Limb (tissue), 2 donors: ENCODE data around the gene ARMC9.

Source experiments
- DNase-seq, 2 donors: peaks; one replicate each; pipeline ENCODE4 v3.0.0-alpha.2; 2016; ENCODE audit errors: extremely low spot score in 2 of 2

ARMC9 gene

DNA sequence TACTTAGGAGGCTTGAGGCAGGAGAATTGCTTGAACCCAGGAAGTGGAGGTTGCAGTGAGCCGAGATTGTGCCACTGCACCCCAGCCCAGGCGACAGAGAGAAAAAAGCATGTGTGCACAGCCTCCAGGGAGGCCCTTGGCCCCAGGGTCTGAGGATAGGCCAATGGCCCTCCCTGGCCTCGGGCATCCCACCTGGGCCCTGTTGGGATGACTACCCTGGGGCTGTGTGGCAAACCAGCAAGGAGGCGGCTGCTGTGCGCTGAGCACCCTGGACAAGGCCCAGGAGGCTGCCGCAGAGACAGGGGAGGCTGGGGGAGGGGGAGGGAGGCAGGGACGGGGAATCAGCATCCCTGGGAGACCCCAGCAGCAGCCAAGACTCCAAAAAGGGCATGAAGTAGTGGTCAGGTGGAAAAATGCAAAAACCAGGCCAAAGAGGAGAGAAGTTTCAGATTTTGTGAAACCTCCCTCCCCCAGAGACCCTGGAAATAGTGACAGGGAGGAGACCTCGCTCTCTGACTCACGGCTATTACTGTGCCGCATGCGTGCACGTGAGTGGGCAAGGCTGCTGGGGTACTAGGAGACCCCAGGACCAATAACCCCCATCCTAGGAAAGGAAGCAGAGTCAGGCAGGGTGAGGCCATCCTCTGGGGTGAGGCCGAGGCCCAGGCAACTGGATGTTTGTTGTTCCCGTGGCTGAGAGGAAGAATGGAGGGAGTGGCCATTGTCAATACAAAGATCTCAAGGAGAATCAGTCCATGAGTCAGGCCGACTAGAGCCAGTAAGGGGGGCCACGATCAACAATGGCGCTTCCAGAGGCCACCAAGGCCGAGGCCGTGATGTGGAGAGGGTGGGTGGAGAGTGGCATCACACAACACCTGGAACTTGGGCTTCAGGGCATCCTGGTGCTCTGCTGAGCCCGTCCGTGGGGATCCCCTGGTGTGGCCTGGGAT, 181.1 kb downstream of the ARMC9 start:
- DNase-seq: no peak

DNA sequence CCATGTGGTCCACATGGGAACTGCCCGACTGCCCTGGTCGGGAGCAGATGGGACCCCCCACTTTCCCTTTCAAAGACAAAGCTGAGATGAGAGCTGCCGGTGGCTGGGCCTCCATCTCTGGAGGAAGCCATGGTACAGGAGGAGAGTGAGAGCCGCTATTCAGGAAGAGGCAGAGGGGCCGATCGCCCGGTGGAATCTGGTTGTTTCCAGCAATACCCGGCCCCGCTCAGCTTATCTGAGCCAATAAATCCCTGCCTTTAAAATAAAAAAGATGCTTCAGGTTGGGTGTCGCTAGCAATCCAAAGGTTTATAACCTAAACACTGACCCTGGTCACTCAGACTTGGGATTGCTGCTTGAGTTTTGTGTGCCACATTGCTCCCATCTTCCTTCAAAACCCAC, 181.9 kb downstream of the ARMC9 start:
- DNase-seq: no peak

DNA sequence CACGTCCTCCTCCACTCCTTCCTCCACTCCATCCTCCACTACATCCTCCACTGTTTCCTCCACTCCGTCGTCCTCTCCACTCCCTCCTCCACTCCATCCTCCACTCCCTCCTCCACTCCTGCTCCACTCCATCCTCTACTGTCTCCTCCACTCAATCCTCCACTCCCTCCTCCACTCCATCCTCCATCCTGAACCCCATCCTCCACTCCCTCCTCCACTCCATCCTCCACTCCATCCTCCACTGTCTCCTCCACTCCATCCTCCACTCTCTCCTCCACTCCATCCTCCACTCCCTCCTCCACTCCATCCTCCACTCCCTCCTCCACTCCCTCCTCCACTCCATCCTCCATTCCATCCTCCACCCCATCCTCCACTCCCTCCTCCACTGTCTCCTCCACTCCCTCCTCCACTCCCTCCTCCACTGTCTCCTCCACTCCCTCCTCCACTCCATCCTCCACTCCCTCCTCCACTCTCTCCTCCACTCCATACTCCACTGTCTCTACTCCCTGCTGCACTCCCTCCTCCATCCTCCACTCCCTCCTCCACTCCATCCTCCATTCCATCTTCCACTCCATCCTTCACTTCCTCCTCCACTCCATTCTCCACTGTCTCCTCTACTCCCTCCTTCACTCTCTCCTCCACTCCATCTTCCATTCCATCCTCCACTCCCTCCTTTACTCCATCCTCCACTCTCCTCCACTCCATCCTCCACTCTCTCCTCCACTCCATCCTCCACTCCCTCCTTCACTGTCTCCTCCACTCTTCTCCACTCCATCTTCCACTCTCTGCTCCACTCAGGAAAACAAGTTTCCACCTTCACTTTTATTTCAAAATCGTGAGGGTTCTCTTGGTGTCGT, 182.8 kb downstream of the ARMC9 start:
- DNase-seq: no peak

DNA sequence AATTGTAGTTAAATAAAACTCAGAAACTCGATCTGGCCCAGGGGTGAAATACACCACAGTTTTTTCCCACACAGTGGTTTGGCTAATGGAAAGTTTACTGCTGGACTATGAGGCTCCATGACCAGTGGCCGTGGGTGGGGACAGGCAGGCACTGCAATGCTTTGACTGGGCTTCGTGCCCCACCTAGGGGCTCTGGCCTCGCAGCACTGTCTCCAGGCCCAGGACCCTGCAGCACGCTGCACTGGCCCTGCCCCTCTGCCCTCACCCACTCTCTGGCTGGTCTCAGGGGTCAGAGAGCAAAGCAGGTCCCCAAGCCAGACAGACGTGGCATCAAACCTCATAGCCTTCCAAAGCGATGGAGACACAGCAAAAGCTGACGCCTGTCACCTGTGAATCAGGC, 183.7 kb downstream of the ARMC9 start:
- no peak for DNase-seq

DNA sequence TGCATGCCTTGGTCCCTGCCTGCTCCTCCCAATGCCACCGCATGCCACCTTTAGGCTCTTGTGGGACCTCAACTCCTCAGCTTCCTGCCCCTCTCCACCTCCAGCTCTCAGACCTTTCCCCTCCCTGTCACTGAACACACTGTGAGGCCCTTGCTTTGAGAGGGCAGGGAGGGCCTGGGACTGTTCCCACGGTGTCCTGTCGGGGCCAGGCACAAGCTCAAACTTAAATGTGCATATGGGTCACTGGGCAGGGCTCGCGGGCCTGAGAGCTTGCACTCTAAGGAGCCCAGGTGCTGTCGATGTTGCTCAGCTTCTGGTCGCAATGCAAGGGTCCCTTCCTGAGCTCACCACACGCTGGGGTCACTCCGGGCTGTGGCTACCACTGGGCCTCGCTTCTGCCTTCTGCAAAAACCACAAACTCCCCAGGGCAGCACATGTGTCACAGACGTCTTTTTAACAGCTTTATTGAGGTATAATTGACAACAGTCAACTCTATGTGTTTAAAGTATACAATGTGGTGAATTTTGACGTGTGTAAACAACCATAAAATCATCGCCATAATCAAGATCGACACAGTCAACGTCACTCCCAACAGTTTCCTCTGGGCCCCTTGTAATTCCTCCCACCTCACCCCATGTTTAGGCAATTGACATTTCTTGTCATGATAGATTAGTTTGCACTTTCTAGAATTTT, 185.1 kb downstream of the ARMC9 start:
- no peak for DNase-seq

DNA sequence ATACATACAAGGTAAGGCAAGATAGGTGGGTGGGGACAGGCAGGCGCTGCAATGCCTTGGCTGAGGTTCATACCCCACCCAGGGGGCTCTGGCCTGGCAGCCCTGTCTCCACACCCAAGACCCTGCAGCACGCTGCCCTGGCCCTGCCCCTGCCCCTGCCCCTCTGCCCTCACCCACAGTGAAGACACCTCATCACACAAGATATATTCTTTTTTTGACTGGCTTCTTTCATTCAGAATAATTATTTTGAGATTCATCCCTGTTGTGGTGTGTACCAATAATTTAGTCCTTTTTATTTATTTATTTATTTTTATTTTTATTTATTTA, 185.6 kb downstream of the ARMC9 start:
- DNase-seq: no peak

DNA sequence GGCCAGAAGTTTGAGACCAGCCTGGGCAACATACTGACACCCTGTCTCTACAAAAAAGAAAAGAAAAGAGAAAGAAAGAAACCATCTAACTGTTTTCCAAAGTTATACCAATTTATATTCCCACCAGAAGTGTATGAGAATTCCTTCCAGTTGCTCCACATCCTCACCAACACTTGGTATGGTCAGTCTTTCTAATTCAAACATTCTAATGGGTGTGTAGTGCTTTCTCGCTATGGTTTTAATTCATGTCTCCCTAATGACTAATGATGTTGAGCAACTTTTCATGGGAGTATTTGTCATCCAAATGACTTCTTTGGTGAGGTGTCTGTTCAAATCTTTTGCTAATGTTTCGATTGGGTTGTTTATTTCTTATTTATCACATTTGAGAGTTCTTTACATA, 186.5 kb downstream of the ARMC9 start:
- DNase-seq: no peak

DNA sequence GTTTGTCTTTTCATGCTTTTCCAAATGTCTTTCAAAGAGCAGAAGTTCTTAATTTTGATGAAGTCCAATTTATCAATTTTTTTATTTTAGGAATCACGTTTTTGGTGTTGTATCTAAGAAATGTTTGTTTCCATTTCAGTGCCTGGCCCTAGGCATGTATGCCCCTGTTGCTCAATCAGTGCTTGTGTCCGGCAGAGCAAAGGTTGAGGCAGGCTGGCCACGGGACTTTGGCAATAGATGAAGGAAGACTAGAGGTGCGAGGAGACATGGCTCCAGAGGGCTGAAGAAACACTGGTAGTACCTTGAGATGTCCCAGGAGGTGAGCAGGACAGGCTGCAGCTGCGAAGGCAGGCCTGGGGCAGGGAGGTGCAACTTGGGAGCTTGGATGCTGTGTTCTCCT, 187.0 kb downstream of the ARMC9 start:
- no peak for DNase-seq

DNA sequence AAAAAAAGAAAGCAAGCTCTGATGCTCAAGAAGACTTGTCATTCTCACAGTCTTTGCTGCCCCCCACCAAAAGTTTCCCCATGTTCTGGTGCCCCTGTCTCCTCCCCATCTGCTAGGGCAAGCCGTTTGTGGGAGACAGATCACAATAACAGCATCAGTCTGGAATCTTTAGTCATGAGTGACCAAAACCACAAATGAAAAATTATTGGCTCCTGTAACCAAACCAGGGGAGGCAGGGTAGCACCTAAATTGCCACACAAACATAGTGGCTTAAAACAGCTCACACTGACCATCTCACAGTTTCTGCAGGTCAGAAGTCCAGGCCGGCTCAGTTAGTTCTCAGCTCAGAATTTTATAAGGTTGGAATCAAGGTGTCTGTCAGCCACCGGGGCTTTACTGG, 188.0 kb downstream of the ARMC9 start:
- no peak for DNase-seq

DNA sequence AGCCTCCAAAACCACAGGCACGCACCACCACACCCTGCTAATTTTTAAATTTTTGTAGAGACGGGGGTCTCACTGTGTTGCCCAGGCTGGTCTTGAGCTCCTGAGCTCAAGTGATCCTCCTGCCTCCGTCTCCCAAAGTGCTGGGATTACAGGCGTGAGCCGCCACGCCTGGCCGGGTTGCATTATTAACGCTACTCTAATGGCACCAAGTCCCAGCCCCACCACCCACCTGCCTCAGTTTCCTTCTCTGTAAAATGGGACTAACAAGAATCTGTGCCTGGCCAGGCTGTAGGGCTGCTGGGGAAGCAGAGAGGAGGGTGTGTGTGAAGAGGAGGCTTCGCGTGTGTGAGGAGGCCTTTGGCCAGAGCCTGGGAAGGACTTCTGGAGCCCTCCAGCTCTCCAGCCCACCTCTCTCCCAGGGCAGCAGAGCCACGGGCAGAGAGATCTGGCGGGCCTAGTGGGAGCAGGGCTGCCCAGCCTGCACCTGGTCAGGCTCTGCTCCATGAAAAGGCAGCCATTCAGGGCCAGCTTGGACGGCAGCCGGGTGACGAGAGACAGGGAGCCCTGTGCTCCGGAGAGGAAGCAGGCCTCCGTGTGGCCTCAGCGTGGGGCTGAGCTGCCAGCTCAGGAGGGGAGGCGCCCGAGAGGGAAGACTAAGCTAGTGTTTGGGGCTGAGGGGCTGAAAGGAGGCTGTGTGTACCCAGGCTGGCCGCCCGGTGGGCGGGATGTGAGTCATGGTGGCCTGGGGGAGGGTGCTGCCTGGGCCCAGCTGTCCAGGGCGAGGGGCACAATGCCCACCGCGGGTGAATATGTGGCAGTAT, 189.7 kb downstream of the ARMC9 start:
- DNase-seq: peak; percentile 53 to 78

DNA sequence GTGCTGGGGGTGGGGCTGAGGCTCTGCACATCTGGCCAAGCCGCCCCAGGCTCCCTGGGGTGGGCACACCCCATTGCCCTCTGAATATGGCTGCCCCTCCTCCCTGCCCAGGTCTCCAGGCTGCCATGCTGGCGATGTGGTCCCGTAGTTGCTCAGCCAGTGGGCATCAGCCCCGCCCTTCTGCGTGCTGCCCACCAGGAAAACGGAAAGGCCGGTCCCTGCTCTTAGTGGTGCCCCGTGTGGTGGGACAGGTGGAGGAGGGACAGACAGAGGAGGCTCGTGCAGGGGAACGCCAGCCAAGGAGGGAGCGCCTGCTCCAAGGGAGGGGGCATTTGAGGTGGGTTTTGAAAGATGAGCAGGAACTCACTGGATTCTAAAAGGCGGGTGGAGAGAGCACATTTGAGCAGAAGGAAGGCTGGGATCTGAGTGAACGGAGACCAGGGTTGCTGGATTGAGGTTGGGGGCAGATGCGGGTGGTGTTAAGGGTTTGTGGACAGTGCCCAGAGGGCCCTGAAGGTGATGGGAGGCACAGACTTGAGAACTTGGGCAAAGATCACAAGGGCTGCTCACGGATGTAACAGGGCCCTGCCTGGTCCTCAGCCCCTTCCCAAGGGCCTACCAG, 190.4 kb downstream of the ARMC9 start:
- DNase-seq: no peak

DNA sequence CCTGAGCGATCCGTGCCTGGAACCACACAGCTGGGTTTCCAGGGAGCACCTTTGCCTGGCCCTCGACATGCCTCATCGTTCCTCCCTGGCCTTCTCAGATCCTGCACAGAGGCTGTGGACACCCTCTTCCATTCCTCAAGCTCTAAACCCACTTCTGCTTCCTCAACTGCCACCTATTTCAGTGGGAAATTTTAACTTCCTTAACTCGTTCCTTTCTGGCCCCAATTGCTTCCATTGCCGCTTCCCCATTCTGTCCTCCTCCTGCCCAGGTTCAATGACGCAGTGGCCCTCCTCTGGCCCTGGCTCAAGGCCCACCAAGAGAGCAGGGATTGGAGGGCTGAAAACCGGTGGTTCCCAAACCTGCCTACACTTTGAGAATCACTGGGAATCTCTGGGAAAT, 192.2 kb downstream of the ARMC9 start:
- no peak for DNase-seq

DNA sequence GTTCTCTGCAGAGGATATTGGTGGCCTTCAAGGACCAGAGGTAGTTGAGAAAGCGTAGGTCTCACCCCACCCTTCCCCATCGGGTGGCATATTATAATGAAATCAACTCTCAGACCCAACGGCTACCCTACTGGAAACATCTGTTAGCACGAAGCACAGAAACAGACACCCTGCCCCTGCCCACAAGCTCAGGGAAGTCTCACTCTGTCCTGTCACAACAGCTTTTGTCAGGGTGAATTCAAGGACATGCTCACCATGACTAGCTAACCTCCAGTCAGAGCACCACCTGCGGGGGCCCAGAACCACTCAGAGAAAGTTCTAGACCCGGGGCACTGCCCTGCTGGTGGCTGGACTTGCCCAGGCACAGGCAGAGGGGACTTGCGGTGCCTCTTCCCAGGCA, 193.6 kb downstream of the ARMC9 start:
- no peak for DNase-seq

DNA sequence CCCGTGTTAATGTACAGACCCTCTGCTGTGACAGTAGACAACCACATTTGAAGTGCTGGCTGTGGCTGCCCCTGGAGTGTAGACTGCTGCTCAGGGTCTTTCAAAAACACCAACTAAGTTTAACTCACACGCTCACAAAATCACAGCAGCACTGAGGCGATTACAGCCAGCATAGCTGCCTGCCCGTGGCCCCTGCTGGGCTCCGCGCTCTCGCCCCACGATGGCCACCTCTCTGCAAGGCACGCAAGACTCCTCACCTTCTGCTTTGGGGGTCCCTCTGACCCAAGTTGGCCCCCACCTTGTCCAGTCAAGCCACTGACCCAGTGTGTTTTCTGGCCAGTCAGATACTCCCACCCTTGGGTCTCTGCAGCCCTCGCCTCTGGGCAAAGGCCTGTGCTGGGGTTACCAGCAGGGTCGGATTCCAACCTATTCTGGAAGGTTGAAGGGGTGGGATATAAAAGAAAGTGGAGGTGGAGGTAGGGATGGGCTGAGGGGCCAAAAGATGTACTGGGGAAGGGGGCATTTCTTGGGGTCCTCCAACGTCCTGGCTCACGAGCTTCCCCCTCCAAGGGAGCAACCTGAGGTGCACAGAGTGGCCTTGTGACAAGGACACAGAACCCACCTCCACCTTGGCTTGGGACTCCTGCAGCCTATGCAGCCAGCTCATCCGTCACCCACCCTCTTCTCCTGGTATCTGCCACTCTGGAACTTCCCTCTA, 194.2 kb downstream of the ARMC9 start:
- no peak for DNase-seq

DNA sequence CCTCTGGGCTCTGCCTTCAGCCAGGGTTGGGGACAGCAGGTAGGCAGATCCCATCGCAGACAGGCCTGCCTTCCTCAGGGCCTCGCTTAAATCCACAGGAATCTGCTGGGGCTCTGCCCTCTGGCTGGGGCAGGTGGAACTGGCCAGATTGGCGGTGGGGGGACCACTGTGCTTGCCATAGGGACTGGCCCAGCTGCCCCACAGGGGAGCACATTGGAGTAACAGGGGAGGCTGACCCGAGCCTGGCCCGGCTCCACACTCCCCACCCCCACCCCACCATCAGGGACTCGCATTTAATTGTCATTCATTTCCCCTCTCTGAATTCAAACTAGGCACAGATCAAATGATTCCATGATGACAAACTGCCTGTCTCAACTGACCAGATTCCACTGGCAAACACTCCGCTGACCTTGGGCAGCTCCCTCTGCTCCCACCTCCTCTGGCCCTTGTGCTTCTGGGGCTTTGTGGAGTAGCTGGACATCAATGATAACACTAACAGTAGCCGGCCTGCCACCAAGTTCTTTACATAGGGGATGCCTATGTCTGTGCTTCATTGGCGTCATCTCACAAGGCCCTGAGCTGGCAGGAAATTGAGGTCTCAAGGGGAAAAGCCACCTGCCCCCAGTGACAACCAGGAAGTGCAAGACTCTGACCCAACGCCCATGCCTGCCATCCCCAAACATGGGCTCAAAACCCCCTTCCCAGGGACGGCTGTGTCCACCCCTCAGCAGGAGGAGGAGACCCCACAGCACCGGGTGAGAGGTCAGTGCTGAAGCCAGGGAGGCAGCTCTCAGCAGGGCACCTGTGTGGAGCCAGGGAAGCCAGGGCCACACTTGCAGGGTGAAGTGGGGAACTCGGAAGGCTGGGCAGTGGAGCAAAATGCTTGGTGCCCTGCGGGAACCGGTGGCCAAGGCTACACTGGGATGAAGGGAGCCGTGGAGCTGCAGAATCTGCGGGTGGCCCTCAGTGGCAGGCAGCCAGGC, 195.0 kb downstream of the ARMC9 start:
- DNase-seq: no peak

DNA sequence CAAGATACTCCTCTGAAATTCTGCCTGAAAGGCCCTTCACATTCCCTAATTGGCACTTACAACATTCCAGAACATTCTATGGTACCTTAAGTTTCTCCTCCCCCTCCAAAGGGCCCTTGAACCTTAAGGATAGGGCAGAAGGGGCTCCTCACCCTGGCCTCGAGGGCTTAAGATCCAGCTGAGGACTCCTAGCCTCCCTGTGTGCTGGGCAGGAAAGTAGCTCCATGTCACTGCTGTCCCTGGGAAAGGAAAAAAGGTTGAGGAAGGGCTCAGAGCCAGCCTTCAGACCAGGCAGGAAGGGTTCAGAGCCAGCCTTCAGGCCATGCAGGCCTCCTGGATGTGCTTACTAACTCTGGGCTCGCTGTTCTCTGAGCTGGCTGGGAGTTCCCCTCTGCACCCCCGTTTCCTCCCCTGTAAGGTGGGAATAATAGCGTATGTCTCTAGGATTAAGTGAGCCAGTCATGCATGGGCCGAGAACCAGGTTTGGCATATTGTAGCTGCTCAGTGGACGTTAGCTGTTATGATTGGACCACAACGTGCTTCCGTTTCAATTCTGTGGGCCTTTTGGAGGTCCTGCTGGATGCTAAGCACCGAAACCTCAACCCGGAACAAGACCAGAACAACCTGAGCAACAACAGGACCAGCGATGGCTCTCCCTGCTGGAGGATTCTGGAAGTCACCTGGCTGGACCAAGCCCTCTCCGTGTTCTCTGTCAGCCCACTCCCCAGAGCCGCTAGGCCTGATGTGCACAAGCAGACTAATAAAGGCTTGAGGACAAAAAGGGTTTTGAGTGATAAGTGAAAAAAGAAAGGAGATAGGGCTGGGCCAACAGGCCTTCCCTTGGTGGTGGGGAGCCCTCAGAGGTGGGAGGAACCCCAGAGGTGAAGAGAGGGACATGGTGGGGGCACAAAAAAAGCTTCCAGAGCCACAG, 196.0 kb downstream of the ARMC9 start:
- DNase-seq: no peak

DNA sequence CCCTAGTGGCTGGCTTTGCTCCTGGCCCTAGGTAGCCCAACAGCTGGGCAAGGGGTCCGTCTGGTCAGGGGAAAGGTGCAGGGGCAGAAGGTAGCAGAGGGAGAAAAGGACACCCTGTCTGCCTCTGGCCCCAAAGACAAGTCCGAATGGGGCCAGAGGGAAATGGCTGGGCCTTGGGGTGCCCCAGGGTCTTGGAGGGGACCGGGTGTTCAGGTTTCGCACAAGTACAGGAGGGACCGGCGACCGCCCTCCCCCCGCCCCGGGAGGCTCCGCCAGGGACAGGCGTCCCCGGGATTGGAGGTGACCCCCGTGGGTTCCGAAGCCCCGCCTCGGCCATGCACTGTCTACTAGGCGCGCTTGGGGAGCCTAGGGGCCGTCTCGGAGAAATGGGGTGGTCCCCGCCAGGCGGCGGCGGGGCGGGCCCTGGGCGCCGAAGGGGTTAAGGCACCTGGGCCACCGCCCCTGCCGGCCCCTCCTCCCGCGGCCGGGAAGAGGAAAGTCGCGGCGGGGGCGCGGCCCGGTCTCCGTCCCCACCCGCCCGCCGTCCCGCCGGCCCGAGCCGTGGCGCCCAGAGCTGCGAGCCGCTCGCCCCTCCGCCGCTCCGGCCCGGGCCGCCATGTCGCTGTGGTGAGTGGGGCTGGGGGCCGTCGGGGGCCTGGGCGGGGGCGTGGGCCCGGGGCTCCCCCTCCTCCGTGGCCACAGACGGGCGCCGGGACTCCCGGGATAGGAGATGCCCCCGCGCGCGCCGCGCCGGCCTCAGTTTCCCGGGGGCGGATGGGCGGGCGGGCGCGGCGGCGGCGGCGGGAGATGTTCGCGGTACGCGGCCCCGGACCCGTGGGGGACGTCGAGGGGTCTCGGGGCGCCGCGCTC, 197.0 kb downstream of the ARMC9 start, which contains the start of gene B3GNT7:
Gene B3GNT7, plus strand, starts transcription at position 523 of the 870 bp plus-strand sequence. Its CDS starts 94 bp downstream, at position 617.
- DNase-seq: no peak
